ENCODE measurements around the gene CIB2. TPM values are rescaled to one million over a fixed set of nuclear protein-coding genes. Genes with fewer than 3 reads are reported as not detected.
A peak's percentile ranks its signal among the peaks of the same experiment; 100 is the strongest.

Gene CIB2
- total RNA-seq, 4 donors from 2014 or later = 1.4 to 5.6 (median 3.1) TPM

DNA sequence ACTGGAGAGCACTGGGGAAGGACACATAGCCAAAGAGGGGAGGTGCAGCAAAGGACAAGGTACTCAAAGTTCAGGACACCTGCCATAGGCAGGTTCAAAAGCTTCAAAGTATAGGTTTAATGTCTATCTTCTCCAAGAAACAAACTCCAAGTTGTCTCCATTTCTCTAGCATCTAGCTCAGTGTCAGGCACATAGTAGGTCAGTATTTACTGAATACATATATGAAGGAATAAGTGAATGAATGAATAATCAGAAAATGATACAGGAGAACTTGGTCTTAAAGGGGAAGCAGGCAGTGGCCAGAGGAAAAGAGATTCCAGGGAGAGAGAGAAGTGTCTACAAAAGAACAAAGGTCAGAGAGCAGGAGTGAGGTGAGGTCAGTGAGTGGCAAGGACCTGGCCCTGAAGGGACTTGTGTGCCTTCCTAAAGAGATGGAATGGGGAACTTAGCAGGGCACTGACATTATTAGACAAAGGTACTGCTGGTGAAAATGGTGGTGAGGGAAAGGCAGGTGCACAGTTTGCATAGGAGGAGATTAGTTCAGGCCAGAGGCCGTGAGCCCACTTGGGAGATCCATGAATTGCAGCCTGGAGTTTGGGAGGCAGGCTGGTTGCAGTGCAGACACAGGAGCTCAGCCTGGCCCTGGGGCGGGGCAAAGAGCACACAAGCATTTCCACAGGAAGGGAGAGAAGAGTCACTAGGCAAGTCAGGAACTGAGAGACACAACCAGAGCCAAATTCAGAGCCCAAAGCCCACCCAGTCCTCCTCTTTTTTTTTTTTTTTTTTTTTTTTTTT is 75.1 kb downstream of the CIB2 start:
- no peak for TF ChIP-seq CTCF (IDR thresholded peaks at IDR 0.05)
- ATAC-seq (ENCODE audit: low FRiP score) (peak; percentile 29), DNase-seq (ENCODE audit: low spot score) (no peak)

DNA sequence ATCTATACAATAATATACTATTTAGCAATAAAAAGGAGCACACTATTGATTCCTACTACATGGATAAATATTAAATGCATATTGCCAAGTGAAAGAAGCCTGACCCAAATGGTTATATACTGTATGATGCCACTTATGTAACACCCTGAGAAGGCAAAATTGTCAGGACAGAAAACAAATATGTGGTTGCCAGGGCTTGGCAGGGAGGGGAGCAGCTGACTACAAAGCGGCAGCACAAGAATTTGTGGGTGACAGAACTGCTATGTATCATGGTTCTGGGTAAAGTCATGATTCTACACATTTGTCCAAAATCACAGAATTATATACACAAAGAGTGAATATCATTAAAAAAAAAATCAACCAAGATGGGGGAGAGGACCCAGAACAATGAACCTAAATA is 76.3 kb downstream of the CIB2 start:
- ATAC-seq (ENCODE audit: low FRiP score) (no peak), DNase-seq (ENCODE audit: low spot score) (no peak)
- no peak for TF ChIP-seq CTCF (IDR thresholded peaks at IDR 0.05)

Small RNA genes lying within 50 kb of the gene (small RNA-seq; reads per million reads assigned to genes)
- not detected for gene RF00092

Other genes starting within 250 kb of the CIB2 start
- 100 to 1,000 TPM in 2 of 4 donors, 10 to 100 TPM in 2; 50.3 to 134 (median 95.5) TPM for gene TBC1D2B, start 53.7 kb downstream of the CIB2 start, total RNA-seq
- not detected for gene SH2D7, start 38.9 kb downstream of the CIB2 start, total RNA-seq
- 10 to 100 TPM; 67.4 to 94.5 (median 70.0) TPM for gene IDH3A, start 17.9 kb upstream of the CIB2 start, total RNA-seq
- not detected for gene ACSBG1, start 103.1 kb upstream of the CIB2 start, total RNA-seq
- gene DNAJA4, start 133.1 kb upstream of the CIB2 start, total RNA-seq = 10 to 100 TPM; 19.0 to 88.6 (median 28.9) TPM
- gene SKIC8, start 168.2 kb upstream of the CIB2 start, total RNA-seq = 10 to 100 TPM; 40.1 to 72.4 (median 65.4) TPM
- 1 to 10 TPM in 1 of 4 donors, not detected in 3; 1.6 TPM for gene CRABP1, start 208.9 kb upstream of the CIB2 start, total RNA-seq